Right hindlimb (tissue), 1 donor: ENCODE data around the gene ARL6IP4.

Source experiments
- DNase-seq: peaks from one replicate; pipeline ENCODE4 v3.0.0-alpha.2; 2018

The ARL6IP4 gene

GRCh38 chr12:122979001-122979907 is 1.2 kb upstream of the ARL6IP4 start:
- DNase-seq, result no peak

GRCh38 chr12:122979908-122980182 is 636 bp upstream of the ARL6IP4 start:
- DNase-seq, result no peak

- no peak for DNase-seq
Observed at GRCh38 chr12:122981036-122981471, 573 bp downstream of the ARL6IP4 start.

- peak; percentile 15 for DNase-seq
Observed at GRCh38 chr12:122981587-122982476, 1.4 kb downstream of the ARL6IP4 start.

- peak; percentile 22 for DNase-seq
Observed at GRCh38 chr12:122982477-122982815, 2.0 kb downstream of the ARL6IP4 start.

GRCh38 chr12:122982963-122983788 is 2.7 kb downstream of the ARL6IP4 start:
- DNase-seq, result peak; percentile 17

GRCh38 chr12:122983789-122984515 is 3.5 kb downstream of the ARL6IP4 start:
- peak; percentile 59 for DNase-seq

- DNase-seq, result peak; percentile 58
Observed at GRCh38 chr12:122984612-122985337, 4.3 kb downstream of the ARL6IP4 start.

GRCh38 chr12:122985338-122986257 is 5.1 kb downstream of the ARL6IP4 start:
- DNase-seq, result no peak

GRCh38 chr12:122986258-122986871 is 5.9 kb downstream of the ARL6IP4 start:
- no peak for DNase-seq

- no peak for DNase-seq
Observed at GRCh38 chr12:122987086-122987951, 6.8 kb downstream of the ARL6IP4 start.

- DNase-seq, result no peak
Observed at GRCh38 chr12:122988036-122988435, 7.6 kb downstream of the ARL6IP4 start.

- DNase-seq, result no peak
Observed at GRCh38 chr12:122988612-122989212, 8.2 kb downstream of the ARL6IP4 start.

- DNase-seq, result no peak
Observed at GRCh38 chr12:122989225-122989839, 8.9 kb downstream of the ARL6IP4 start.

GRCh38 chr12:122989874-122990419 is 9.5 kb downstream of the ARL6IP4 start:
- no peak for DNase-seq

GRCh38 chr12:122990561-122990960 is 10.1 kb downstream of the ARL6IP4 start:
- DNase-seq, result no peak

GRCh38 chr12:122990961-122991622 is 10.6 kb downstream of the ARL6IP4 start:
- DNase-seq, result no peak
